Measurements from ENCODE around the gene ARL10.

- no peak for TF ChIP-seq CTCF (IDR thresholded peaks at IDR 0.05)
- no peak for TF ChIP-seq POLR2A (IDR thresholded peaks at IDR 0.05)
Observed at GRCh38 chr5:176384366-176384930, 19.2 kb downstream of the ARL10 start.
